Raji (cell line): Measurements from ENCODE around the gene HDAC9.

Experiments used
- POLR2A ChIP-seq: IDR thresholded peaks from 2 replicates; pipeline ENCODE4 v1.6.1; 2011; ENCODE audit warnings: low read depth, low read length, control low read depth; ENCODE audit not compliant: insufficient read depth

The HDAC9 gene

DNA sequence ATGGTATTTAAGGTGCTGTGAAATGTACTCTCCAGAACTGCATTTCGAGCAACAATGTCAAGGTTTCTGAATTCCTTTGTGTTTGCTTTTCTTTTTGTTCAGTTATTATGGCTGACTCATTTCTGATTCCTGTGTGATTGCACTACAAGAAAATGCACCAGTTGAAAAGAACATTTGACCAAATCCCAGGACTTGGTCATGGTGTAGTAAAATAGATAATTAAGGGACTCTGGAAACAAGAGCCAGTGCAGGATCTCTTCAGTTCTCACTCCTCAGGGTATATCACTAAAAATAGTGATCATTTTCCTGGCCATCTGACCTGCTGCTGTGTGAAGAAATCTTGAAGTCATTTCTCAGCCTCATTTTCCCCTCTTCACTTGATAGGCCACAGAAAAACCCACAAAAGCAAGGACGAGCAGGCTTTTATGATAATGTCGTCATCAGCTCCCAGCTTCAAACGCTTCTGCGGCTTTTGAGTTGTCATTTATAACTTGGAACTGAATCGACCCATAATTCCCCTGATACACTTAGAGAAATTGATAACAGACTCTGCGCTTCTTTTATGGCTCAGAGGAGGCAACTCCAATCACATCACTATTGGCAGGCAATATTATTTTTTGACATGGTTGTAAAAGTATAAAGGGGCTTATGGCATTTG, 274.7 kb downstream of the HDAC9 start:
- TF ChIP-seq POLR2A = no peak

DNA sequence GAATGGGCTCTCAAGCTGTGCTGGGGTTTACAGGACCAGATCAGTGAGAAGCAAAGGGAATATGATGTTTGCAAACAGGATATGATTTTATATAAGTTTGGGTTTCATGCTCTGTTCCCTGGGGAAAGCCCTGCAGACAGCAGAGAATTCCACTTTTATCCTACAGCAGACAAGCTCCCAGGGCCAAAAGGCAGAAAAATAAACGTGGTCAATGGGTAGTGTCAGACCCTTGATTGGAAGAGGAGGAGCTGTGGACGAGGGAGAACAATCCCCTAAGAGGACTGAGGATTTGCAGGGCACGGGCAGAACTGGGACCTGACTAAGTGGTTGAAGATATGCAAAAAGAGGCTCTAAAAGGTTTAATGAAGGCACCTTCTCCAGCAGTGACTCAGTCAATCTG, 275.3 kb downstream of the HDAC9 start:
- no peak for TF ChIP-seq POLR2A

DNA sequence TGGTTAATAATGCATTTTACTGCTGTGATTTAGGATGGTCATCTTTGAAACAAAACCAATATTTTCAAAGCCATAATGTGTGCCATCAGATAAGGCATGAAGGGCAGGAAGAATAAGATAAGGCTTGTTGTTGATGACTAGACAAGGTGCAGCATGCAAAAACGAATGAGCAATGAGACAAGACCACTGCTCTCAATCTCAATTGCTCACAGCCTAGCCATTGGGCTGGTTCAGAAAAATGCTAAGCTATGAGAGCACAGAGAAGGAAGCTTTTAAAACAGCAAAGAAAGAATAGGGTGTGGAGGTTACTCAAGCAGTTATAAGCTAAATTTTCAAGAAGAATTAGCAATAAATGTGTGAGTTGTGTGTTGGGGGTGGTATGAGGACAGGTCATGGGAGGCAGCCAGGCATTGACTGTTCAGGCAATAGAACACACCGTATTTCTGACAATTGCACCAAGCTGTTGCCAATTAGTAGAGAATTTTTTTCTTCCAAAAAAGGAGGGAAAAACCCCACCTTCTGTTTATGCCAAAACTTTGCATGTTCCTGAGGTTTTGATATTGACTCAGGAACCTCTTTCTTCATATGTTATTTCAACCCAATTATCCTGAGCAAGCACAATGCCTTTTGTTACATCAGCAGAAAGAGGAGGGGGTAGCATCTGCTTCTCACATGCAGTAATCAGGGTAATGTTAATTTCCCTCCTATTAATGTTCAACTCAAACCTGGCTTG, 276.5 kb downstream of the HDAC9 start:
- TF ChIP-seq POLR2A = no peak

DNA sequence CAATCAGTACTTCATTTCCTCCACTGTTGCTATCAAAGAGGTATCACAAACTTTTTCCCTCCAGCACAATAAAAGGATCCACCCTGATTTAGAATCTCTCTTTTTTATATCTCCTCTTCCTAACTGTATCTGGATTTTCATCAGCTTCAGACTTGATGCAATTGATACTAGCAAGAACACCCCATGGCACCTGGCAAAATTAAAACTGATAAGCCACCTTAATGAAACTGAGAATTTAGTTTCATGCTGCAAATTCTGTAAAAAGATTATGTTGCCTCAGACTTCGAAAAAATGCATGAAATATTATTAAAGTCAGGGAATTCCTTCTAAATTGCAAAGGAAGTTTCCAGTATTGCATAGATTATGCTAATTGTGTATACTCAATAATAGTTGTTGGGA, 277.0 kb downstream of the HDAC9 start:
- no peak for TF ChIP-seq POLR2A

DNA sequence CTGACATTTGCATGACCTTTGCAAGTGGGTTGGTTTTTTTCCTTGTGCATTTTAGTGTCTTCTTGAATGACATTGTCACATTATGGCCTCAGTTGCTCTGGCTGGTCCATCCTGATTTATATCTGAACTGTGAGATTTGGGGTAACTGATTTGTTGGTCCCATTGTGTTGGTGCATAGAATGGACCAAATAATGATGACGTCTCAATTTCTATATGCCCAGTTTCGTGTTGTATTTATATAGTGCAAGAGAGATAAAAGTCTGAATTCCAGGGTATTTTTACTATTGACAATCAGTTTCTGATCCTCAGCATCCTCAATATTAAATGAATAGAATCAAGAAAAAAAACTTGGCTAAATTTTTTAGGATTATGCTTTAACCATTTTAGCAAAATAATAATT, 281.8 kb downstream of the HDAC9 start:
- TF ChIP-seq POLR2A = no peak

DNA sequence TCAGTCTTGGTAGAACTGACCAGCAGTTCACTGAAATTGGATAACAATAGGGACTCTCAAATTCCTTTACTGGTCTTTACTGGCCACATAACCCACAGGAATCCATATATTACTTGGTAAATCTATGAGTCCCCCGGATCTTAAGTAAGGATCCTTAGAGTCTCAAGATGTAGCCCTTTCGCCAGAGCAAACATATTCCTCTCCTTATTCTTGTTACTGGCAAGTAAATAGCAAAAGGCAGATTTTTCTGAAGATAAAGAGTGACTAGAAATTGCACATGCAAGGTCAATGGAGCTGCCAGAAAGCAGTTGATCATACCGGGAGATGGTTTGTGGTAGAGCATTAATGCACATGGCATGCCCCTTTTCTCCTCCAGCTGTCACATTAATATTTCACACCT, 283.0 kb downstream of the HDAC9 start:
- TF ChIP-seq POLR2A = no peak

DNA sequence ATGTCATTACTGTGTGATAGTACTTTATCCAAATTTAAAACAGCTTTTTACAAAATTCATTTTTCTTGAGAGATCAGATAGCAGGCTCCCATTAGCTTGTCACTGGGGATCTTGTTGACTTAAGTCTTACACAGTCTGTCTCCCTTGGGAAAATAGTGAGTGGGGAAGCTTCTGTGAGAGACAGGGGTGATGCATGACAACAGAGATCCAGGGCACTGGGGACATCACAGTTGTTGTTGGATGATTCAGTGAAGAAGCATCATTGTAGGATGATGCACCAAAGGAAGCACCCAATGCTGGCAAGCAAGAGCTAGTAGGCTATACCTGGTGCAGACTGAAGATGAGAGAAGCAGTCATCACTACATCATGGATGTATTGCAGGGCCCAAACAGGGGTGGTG, 284.7 kb downstream of the HDAC9 start:
- no peak for TF ChIP-seq POLR2A

DNA sequence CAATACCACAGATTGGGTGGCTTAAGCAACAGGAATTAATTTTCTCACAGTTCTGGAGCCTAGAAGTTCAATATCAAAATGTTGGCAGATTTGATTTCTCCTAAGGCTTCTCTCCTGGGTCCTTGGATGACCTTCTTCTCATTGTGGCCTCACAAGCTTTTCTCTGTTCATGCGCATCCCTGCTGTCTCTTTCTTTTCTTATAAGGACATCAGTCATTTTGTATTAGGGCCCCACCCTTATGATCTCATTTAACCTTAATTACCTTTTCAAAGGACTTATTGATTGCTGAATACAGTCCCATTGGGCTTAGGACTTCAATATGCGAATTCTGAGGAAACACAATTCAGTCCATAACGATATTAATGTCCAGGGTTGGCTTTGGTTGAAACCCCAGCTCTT, 285.4 kb downstream of the HDAC9 start:
- TF ChIP-seq POLR2A = no peak

DNA sequence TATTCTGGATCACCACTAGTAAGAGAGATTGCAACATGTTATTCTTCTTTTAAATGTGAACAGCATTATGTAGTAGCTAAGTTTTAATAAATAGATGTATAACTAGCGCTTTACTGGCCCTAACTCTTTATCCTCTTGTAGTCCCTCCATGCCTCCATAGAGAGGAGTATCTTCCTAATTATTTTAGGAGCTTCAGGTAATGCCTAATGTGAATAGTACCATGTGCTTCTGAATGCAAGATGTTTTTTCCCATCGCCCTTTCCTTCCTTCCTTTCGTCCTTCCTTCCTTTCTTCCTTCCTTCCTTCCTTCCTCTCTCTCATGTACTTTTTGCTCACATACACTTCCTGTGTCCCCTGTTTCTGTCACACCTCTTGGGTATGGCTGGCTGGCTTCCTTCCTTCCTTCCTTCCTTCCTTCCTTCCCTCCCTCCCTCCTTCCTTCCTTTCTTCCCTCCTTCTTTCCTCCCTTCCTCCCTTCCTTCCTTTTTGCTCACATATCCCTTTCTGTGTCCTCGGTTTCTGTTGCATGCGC, 290.7 kb downstream of the HDAC9 start:
- no peak for TF ChIP-seq POLR2A

DNA sequence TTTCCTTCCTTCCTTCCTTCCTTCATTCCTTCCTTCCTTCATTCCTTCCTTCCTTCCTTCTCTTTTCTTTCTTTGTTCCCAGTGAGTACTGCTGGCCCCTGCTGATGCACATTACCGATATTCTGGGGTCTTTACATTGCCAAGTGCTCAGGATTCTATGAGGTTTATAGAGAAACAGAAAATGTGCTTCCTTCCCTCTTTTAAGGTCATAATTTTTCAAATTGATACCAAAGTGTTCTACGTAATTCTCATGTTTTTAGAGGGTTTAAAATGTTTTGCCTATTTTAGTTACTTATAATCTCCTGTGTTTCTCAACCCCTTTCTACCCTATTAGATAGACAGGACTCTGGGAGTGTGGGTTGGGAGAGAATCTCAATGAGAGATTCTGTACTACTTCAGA, 291.2 kb downstream of the HDAC9 start:
- no peak for TF ChIP-seq POLR2A

DNA sequence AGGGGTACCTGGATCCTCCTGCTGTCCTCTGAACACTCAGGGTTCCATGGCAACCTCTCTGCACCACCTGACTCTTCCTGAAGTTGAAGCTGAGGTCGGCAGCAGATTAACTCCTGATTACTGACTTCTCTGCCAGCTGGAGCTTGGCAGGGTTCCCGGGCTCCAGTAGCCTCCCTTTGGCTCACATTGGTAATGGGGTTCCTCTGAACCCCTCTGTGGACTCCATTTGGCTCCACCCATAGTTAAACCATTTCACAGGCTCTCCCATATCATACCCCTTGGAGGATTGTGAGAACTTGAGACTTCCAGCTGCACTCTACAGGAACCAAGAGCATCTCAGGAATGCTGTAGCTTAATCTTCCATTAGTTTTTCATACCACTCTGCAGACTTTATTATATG, 292.5 kb downstream of the HDAC9 start:
- no peak for TF ChIP-seq POLR2A

DNA sequence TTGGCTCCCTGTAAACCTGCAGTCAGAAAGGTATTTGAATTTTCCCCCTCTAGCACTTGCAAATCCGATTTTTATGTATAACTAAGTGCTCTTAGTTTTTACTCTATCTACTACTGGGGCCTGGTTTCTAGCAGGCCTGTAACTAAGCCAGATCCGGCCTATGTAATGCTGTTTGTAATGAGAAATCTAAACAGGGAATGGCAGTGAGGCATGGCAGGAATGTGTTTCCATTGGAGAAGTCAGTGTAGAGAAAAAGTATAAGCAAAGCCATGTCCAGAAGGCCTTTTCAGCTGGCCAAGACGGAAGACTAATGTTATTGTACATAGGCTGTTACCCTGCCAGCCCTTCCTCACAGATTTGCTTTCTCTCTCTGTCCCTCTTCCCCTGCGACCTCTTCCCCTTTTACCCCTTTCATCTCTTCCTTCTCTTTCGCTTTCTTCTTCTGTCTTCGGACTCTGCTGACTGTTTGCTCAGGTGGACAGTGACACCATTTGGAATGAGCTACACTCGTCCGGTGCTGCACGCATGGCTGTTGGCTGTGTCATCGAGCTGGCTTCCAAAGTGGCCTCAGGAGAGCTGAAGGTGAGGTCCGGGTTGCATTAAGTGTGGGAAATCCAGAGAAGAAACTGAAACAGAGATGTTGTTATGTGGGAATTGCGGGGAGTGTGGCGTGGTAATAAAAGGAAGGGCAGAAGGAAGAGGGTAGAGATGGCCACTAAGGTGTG, 297.5 kb downstream of the HDAC9 start:
- TF ChIP-seq POLR2A = no peak

DNA sequence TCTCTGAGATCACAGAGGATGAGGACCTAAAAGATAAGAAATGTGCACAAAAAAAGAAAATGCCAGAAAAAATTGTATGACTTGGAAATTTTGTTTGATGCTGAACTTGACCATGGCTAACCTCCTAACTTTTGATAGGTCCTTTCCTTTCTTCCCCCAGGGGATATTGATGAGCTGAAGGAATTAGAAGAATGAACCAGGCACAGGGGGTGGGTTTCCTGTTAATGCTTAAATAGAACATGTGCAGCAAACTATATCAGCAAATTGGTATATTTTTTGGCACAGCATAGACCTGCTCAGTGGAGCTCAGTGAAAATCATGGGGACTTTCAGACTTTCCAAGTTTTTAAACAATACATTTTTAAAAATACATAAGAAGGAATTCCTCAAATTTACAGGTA, 300.7 kb downstream of the HDAC9 start:
- TF ChIP-seq POLR2A = no peak

DNA sequence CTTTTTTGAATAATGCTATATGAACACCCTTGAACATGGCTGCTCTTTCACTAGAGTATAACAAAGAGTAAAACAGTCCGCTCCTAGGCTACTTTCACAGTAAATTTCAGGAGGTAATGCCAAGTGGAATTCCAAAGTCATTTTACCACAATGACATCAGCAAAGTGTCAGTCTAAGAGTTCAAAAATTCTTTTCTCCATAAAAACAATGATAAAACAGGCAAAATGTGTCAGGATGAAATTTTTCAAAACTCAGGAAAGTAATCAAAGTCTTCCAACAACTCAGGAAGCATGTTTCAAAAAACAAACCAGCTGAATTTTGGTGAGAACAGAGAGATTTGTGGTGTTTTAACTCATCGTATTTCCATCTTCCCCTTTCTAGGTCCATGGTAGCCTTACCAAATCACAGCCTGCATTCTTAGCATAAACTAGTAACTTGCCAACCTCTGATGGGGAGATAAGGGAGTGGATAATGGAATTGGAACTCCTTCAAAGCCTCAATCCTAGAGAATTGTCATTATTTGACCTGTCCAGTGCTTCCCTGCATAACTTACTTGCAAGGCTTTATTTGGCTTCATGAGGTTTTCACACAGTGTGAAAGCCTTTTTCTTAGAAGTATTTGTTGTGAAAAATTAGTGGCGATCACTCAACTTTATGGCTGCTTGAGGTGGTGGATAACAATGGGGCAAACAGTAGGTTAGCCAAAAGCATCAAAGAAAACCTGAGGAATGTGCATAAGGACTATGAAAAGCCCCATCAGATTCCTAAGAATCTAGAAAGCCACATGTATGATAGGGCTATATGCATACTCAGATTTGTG, 302.7 kb downstream of the HDAC9 start:
- TF ChIP-seq POLR2A = no peak

DNA sequence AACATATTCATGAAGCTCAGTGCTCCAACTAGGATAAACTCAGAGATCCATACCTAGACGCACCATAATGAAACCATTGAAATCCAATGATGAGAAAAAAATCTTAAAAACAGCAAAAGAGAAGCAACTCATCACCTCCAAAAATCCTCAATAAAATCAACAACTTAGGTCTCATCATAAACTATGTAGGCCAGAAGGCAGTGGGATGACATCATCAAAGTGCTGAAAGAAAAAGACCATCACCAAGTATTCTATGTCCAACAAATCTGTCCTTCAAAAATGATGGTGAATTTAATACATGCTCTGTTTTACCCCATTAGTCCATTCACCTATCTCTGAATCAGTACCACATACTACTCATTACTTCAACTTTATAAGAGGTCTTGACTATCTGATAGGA, 304.4 kb downstream of the HDAC9 start:
- no peak for TF ChIP-seq POLR2A
